ENCODE measurements around the gene FGFBP3. TPM values are rescaled to one million over a fixed set of nuclear protein-coding genes. Genes with fewer than 3 reads are reported as not detected.
A peak's percentile ranks its signal among the peaks of the same experiment; 100 is the strongest.

FGFBP3 gene
- total RNA-seq, 6 donors from 2014 or later: 1.0 to 1.6 (median 1.3) TPM

DNA sequence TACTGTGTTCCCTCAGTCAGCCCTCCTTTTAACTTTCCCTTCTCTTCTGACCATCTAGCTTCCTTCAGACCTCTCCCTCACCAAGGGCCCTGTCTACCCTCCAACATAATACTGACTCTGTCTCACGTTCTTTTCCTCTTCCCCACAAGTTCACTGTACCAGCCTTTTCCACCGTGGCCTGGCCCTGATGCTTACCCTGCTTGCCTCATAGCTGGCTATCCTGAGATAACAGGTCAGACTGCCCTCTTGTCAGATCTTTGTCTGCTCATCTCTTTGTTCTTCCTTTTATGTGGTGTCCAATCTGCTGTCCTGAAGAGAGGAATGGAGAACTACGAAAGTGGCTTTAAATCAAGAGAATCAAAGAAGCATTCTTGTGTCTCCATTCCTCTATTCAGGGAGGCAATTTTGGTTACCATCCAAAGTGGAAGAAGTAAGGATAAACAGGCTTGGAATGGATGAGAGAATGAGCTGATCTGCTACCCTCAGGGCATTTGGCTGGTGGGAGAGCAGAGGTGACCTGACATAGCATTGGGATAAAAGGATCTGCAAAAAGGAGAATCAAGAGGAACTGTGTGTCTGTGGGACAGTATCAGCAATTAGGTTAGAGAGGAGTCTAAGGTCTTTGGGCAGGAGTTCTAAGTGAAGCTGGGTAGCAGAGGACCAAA, 22.4 kb upstream of the FGFBP3 start:
- WGBS, 2 donors: 66 to 74% methylated on average over 3 of the region's 3 CpGs
- TF ChIP-seq POLR2AphosphoS5 (IDR thresholded peaks at IDR 0.05): no peak
- no peak for TF ChIP-seq POLR2A (IDR thresholded peaks at IDR 0.05)
- TF ChIP-seq EP300 (IDR thresholded peaks at IDR 0.05): no peak
- TF ChIP-seq CTCF (IDR thresholded peaks at IDR 0.05): no peak
- no peak for DNase-seq
- no peaks in the 10 kb centered on the region for H3K9me3 ChIP-seq
- H3K27ac ChIP-seq: no peak overlapping the region
- H3K4me1 ChIP-seq: peaks cover 14 to 44% (median 25%) of the 10 kb centered on the region in 4 donors
- peaks cover 7 to 20% (median 10%) of the 10 kb centered on the region in 4 donors for H3K36me3 ChIP-seq
- ATAC-seq (ENCODE audit: low FRiP score in 2 of 2): no peak
- no peaks in the 10 kb centered on the region for H3K27me3 ChIP-seq
- no peak overlapping the region for H3K4me3 ChIP-seq

DNA sequence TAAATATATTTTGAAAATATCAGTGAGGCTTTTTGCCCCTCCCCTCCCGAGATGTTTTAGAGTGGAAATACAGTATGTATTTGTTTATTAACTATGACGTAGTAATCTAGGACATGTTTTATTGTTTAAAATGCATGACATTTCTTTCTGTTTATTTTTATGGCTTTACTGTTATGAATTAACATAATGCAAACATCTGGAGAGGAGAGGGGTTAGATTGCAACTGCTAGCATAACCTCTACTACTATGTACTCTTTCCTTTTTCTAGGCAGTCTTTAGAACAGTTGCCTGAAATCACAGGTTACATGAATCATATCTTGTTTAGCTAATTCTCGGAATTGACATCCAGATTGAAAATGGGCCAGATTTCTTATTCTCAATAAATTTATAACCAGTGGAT, 21.7 kb upstream of the FGFBP3 start:
- WGBS, 2 donors: 52 to 57% methylated on average over 3 of the region's 3 CpGs
- peaks cover 0 to 13% (median 4%) of the 10 kb centered on the region in 4 donors for H3K36me3 ChIP-seq
- H3K27me3 ChIP-seq: no peaks in the 10 kb centered on the region
- no peak for ATAC-seq (ENCODE audit: low FRiP score in 2 of 2)
- no peaks in the 10 kb centered on the region for H3K9me3 ChIP-seq
- no peak for DNase-seq
- H3K4me3 ChIP-seq: no peak overlapping the region
- H3K4me1 ChIP-seq: peaks cover 16 to 51% (median 27%) of the 10 kb centered on the region in 4 donors
- TF ChIP-seq POLR2A (IDR thresholded peaks at IDR 0.05) (no peak), POLR2AphosphoS5 (IDR thresholded peaks at IDR 0.05) (no peak), CTCF (IDR thresholded peaks at IDR 0.05) (no peak), EP300 (IDR thresholded peaks at IDR 0.05) (no peak)
- no peak overlapping the region for H3K27ac ChIP-seq

DNA sequence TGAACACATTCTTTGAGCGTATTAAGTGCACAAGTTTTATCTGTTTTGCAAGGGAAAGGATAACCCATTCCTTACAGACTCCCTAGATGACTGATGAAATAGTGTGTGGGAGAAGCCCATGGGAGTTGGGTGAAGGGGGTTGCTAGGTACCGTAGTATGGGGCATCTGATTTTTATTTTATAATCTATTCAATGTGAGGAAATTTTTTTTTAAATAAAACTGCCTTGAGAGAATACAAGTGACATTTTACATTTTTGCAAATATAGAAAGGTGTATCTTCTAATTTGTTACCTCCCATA, 15.7 kb upstream of the FGFBP3 start:
- Histone ChIP-seq H3K4me1 (peaks cover 16 to 38% (median 22%) of the 10 kb centered on the region in 4 donors), H3K9me3 (no peaks in the 10 kb centered on the region), H3K36me3 (no peaks in the 10 kb centered on the region), H3K27me3 (no peaks in the 10 kb centered on the region), H3K27ac (no peak overlapping the region), H3K4me3 (peak overlapping the region in 2 of 4 donors; percentile 61 to 64)
- ATAC-seq (ENCODE audit: low FRiP score in 2 of 2): no peak
- 70 to 75% methylated on average over 2 of the region's 2 CpGs for WGBS, 2 donors
- TF ChIP-seq CTCF (IDR thresholded peaks at IDR 0.05) (no peak), POLR2A (IDR thresholded peaks at IDR 0.05) (no peak), EP300 (IDR thresholded peaks at IDR 0.05) (no peak), POLR2AphosphoS5 (IDR thresholded peaks at IDR 0.05) (no peak)
- DNase-seq: no peak

DNA sequence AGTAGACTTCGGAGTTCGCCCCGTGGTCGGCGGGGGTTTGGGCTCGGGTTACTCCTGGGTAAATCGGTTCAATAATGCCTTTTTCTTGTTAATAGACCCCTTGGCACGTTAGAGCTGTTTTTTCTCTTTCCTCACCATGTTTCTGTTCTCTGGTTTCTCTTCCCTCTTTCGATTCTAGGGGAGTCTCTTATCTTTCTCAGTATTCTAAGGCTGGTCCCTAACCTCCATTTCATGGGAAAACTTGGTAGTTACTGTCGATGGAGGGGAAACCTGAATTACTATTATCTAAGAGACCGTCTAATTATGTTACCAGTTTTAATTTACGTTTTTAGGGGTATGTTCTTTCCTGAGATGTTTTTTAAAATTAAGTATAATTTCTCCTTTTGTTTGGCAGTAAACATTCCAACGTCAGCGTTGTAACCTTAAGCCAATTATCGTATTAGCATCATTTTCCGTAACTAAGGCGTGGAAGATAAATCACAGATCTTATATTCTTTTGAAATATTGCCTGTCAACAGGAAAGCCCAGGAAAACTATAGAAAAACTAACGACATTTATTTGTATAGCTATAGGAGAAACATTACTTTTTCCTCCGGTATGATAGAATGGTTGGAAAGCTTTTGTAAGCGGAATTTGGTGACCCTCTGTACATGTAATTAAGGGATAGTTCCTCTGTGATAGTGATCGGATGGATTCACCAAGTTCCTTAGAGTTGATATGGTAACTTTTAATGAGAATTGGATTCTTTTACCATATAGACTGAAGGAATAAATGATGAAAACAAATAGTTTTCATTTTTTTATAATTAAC, 15.1 kb upstream of the FGFBP3 start:
- Histone ChIP-seq H3K4me1 (peaks cover 16 to 38% (median 20%) of the 10 kb centered on the region in 4 donors), H3K27me3 (no peaks in the 10 kb centered on the region), H3K4me3 (peak overlapping the region; percentile 61 to 94 (median 72)), H3K36me3 (no peaks in the 10 kb centered on the region), H3K9me3 (no peaks in the 10 kb centered on the region), H3K27ac (peak overlapping the region; percentile 91 to 98 (median 96))
- WGBS, 2 donors: 4 to 6% methylated on average over 21 of the region's 21 CpGs
- DNase-seq: no peak
- TF ChIP-seq EP300 (IDR thresholded peaks at IDR 0.05): no peak
- TF ChIP-seq POLR2A (IDR thresholded peaks at IDR 0.05): no peak
- peak; percentile 17 to 40 for ATAC-seq (ENCODE audit: low FRiP score in 2 of 2)

DNA sequence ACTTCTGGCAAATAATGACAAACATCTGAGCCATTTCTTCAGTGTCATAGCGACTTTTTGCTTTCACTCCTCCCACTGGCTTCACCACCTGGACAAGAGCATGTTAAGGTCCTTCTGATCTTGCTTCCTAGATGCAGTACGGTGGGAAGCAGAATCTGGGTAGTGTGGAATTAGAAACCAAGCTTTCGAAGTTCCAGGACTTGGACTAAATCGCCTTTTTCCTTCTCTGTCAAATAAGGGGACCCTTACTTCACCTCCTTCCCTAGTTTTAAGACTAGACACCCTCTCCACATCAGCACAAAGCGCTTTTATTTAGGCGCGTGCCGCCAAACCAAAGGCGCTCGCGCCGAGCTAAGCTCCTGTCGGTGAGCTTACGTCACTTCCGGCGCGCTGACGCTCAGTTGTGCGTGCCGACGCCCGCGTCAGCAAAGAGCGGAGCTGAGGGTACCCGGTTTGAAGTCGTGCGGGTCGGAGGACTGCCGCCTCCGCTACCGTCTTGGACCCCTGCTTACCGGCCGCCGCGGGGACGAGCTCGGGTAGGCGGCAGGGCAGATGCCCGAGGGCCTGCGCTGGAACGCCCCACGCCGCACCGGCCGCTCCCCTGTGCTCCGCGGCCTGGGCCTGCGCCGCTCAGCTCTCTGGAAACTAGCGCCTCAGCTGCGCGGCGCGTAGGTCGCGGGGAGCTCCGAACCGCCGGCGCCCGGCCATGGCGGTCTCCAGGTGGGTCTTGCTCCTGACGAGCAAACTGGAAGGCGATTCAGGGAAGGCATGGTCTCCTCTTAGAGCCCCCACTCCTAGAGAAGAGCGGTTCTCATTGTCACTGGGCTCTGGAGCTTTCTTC, 14.3 kb upstream of the FGFBP3 start, which contains the start of gene BTAF1:
BTAF1 (plus strand) TSS at position 400 of the 841 bp plus-strand sequence; CDS start at position 707, 307 bp downstream.
- peaks cover 16 to 34% (median 20%) of the 10 kb centered on the region in 4 donors for H3K4me1 ChIP-seq

More for the DNA sequence above, 14.3 kb upstream of the FGFBP3 start, which contains the start of gene BTAF1:
- no peaks in the 10 kb centered on the region for H3K9me3 ChIP-seq
- H3K27ac ChIP-seq: peak within 1 kb of the TSS; percentile 91 to 98 (median 96)
- peak in 3 of 4 donors; percentile 85 to 95 (median 94) for TF ChIP-seq POLR2A (IDR thresholded peaks at IDR 0.05)
- no peak for TF ChIP-seq CTCF (IDR thresholded peaks at IDR 0.05)
- TF ChIP-seq POLR2AphosphoS5 (IDR thresholded peaks at IDR 0.05): peak; percentile 92 to 98
- TF ChIP-seq EP300 (IDR thresholded peaks at IDR 0.05): peak in 1 of 4 donors; percentile 49
- ATAC-seq (ENCODE audit: low FRiP score in 2 of 2) (peak; percentile 98 to 99), DNase-seq (peak; percentile 94 to 97)
- 0 to 1% methylated on average over 24 to 44 of the region's 65 CpGs for WGBS, 2 donors
- H3K27me3 ChIP-seq: no peaks in the 10 kb centered on the region
- no peaks in the 10 kb centered on the region for H3K36me3 ChIP-seq
- peak within 1 kb of the TSS; percentile 61 to 94 (median 72) for H3K4me3 ChIP-seq
